Ramos (cell line): ENCODE data around the gene LDAH.

Experiments used
- in situ Hi-C: fragments of 300-500 bp; cut with MboI; formaldehyde crosslinking; loops from one replicate; pipeline ENCODE4 v1.14.3; 2022; ENCODE audit warnings: low sequenced_read_pairs; ENCODE audit not compliant: unreplicated experiment

Gene LDAH

DNA sequence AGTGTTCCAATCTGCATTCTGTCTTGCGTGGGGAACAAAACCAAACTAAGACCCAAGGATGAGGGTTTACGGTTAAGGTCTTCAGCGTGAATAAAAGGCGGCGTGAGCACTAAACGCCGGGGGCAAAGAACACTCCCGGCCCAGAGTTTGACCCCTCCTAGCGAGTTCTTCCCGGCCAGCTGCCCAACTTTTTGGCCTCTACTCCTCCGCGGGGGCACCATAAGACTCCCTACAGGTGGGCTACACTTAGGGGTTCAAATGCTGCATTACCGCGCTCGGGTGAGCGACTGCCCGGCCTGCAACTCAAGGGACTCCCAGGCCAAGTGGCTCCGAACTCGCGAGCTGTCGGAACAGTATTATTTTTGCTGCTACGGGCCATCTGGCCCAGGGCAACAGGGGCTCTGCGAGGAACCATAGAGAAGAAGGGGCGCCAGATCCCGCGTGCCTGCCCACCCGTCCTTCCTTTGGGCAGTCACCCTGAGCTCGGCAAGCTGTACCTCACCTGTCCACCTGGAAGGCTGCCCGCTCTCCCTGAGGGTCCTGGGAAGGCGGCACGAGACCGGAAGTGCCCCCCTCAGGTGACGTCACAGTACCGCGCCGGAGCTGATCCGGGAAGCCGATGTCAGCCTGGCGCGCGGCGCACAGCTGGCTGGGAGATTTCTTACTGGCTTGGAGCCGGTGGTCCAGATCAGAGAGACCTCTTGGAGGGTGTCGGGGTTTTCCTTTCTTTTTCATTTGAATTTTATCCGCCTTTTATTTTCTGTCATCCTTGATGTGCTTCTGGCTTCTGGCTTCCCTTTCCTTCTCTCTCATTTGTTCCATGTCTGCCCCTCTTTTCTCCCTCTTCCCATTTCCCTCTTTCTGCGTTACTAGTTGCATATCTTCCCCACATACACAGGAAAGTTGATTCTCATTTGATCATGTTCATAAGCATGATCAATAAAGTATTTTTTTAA lies at the start of gene LDAH:
Gene LDAH (minus strand): TSS at position 567 of the 956 bp plus-strand sequence. CDS start 21,638 bp downstream, outside the sequence.
- in situ Hi-C loops, result no loop called here

DNA sequence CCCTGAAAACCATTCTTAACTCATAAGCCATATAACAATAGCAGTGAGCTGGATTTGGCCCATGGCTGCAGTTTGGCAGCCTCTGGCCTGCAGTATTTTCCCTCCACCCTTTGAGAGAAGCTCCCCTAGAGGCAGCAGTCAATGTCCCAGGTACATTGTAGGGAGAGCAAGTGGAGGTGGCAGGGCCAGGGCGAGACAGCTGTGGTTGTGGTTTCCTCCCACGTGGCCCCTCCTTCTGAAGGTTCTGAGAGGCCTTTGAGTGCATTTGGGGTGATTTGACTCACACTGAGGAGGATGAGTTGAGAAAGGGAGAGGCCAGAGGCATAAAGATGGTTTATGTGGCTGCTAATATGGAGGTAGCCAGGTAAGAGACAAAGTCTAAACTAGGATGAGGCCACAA lies 45.5 kb upstream of the LDAH start:
- in situ Hi-C loops, result no loop called here

DNA sequence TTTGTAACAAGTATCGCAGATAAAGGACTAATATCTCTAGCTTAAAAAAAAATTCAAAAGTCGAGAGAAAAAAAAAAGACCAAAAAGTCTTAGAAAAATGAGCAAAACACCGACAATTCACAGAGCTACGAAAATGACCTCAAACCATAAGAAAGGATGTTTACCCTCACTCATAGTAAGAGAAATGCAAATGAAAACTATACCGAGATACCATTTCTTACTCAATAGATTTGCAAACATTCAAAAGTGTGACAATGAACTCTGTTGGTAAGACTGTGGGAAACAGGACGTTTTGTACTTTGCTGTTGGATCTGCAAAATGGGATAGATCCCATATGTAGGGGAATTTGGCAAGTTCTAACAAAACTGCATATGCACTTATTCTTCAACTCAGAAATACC lies 39.9 kb upstream of the LDAH start:
- in situ Hi-C loops, result no loop called here

DNA sequence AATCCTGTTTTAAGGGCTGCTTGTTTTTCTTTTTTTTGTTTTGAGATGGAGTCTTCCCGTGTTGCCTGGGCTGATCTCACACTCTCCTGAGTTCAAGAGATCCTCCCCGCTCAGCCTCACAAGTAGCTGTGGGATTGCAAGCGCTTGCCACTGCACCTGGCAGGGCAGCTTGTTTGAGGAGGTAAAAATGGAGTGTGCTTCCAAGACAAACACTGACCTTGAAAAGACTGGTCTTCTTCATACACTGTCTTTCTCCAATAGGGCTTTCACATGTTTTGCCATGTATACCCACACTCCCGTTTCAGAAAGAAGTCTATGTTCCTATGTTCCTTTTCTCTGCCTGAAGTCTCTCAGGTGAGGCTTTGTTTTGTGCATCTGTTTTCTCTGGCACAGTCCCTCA lies 32.6 kb upstream of the LDAH start:
- in situ Hi-C loops, result no loop called here

DNA sequence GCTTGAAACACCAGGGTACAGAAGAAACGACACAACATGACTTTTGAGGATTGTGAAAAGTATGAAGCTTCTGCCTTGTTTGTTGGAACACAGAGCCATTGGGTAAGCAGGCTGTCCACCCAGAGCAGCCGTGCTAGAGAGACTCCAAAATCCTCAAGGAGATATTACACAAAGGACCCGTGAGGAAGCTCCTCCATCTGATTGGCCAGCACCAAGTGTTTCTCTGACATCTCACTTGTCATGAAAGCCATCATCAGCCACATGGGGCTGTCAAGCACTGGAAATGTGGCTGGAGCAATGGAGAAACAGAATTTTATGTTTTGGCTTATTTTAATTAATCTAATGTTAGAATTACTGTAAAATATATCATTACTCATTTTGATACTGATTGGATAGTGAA lies 29.8 kb upstream of the LDAH start:
- in situ Hi-C loops, result no loop called here

DNA sequence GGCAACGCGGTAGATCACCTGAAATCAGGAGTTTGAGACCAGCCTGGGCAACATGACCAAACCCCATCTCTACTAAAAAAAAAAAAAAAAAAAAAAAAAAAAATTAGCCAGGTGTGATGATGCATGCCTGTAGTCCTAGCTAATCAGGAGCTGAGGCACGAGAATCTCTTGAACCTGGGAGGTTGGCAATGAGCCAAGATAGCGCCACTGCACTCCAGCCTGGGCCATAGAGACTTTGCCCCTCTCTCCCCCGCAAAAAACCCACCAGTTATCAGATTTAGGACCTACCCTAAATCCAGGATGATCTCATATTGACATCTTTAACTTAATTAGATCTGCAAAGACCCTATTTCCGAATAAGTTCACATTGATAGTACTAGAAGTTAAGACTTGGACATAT lies 29.2 kb upstream of the LDAH start:
- in situ Hi-C loops, result no loop called here

DNA sequence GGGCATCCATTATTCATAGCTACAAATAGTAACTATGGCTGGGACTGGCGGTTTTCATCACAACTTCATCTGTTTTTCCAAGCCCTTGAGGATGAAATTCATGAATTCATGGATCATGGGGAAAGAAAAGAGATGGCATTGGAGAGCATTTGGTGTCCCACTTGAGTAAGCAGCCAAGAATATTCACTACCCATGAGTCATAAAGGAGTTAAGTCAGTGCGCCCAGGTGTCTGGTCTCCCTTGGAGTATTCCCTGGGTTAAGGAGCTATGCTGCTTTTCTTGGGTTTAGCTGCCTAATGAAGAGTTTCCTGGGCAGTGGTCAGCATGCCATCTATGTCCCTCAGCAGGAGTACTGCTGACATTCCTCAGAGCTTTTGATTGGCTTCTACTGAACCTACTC lies 21.3 kb upstream of the LDAH start:
- in situ Hi-C loops, result no loop called here

DNA sequence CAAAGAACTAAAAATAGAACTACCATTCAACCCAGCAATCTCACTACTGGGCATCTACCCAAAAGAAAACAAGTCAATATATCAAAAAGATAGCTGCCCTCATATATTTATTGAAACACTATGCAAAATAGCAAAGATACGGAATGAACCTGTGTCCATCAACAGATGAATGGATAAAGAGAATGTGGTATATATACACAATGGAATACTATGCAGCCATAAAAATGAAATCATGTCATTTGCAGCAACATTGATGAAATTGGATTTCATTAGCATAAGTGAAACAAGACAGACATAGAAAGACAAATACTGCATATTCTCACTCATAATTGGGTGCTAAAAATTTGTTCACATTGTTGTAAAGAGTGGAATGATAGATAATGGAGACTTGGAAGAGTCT lies 16.2 kb upstream of the LDAH start:
- in situ Hi-C loops, result no loop called here

DNA sequence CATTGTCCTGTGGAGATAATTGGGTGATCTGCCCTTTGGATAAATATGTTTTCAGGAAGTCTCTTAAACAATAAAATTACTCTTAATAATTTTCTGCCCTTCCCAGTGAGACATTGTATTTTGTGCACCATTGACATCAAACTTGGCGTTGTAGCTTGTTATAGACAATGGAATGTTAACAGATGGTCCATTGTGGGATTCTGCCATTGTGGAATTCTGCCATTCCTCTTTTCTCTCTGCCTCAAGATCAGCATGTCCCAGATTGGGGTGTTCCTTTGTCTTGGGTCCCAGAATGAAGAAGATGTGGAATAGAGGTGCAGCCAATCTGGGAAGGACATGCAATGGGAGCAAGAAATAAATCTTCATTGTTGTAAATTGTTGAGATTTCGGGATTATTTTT lies 15.1 kb upstream of the LDAH start:
- in situ Hi-C loops, result no loop called here

DNA sequence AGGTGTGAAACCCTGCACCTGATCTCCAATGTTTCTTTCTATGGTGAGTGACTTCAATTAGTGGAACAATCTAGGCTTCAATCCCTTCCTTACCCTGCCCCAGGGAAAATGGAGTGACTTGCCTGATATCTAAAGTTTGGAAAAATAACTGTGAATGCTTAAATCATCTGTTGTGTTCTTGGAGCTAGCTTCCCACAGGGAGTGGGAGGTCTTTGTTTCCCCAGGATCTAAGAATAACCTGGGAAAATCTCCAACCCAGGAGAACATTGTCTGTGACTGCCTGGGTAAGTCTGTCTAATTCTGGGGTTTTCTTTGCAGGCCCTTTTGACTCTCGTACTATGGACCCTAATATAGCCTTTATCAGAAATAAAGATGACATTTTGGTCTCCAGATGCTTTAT lies 13.6 kb upstream of the LDAH start:
- in situ Hi-C loops, result no loop called here

DNA sequence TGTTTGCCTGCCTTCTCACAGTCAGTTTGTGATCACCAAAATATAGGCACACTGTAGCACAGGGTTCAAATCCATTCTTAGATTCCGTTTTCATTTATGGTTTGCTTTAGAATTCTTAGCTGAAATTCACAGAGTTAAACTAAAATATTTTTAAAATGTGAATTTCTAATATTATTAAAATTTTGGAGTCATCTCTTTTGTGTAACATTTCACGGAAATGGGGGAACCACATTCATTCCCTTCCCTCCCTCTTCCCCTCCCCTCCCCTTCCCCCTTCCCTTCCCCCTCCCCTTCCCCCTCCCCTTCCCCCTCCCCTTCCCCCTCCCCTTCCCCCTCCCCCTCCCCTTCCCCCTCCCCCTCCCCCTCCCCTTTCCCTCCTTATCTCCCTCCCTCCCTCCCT lies 11.4 kb upstream of the LDAH start:
- in situ Hi-C loops, result no loop called here

DNA sequence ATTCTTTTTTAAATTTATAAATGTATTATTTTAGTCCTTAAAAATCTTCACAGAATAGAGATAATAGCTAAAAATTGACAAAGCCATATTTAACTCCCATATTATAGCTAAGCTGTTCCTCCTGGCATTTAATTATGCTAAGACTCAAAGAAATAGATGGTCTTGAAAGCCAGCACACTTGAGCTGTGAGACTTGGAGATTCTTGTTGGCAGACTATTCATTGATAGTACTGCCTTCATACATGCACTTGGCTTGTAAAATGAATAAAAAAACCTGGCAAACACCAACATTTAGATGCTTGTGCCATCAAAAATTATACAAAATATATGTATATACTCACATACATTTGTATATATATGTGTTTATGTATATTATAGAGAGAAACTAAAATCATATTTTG lies 9.7 kb upstream of the LDAH start:
- in situ Hi-C loops, result no loop called here

DNA sequence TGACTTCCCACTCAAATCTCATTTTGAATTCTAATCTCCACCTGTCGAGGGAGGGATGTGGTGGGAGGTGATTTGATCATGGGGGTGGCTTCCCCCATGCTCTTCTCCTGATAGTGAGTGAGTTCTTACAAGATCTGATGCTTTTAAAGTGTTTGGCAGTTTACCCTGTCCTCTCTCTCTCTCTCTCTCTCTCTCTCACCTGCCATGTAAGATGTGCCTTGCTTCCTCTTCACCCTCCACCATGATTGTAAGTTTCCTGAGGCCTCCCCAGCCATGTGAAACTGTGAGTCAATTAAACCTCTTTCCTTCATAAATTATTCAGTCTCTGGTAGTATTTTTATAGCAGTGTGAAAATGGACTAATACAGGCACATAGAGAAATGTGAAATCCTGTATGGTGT lies 7.0 kb upstream of the LDAH start:
- in situ Hi-C loops, result no loop called here

DNA sequence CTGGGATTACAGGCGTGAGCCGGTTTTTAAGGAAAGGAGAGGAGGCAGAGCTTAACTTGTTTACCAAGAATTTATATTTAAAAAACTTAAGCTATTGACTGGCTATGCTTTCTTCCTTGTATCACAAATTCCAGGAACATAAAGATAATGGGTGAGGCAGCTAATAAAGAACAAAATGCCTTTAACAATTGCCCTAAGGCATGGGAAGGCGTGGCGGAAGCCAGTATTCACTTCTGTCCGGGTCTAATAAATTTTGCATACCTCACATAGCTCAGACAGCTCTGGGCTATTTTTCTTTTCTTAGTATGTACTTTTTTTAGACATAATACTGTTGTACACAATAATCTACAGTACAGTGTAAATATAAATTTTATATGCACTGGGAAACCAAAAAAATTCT lies 1.0 kb upstream of the LDAH start:
- in situ Hi-C loops, result no loop called here

DNA sequence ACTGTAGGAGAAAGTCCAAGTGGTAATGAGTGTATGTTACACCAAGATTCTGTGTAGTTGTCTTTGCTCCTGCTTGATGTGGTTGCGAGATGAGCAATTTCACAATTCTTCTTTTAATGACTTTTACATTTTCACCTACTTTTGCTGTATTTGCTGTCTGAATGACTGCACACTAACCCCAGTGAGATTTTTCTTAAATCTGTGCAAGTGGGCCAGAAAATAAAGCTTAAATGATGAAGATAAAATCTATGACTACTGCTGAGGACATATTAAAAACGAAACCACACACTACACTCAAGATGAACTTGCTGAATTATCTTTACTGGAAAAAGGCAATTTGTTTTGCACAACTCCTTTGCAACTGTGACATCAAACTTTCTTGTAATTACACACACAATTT lies 4.1 kb downstream of the LDAH start:
- in situ Hi-C loops, result no loop called here

DNA sequence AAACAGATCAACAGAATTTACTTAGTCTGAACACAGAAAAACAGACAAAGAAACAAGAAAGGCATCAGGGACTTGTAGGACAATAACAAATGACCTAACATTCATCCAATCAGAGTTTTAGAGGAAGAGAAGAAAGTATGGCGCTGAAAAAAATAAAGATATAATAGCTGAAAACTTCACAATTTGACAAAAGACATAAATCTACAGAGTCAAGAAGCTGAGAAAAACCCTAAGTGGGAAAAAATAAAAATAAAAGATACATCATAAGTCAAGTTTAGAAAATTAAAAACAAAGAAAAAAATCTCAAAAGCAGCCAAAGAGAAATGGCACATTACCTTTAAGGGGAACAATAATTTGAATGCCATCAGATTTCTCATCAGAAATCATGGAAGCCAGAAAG lies 7.7 kb downstream of the LDAH start:
- in situ Hi-C loops, result no loop called here

DNA sequence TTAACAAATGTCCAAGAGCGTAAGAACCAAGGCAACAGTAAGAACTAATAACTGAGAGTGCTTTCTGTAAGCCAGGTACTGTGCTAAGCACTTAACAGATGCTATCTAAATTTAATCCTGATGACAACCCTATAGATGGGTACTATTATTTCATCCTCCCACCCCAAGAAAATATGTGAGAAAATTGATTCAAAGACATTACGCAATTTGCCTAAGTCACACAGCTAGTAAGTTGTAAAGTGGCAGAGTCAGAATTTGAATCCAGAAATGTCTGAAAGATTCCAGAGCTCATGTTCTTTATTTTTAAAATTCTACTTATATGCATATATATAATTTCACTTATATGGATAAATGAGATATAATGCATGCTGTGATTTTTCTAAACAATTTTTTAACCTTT lies 10.1 kb downstream of the LDAH start:
- in situ Hi-C loops, result no loop called here

DNA sequence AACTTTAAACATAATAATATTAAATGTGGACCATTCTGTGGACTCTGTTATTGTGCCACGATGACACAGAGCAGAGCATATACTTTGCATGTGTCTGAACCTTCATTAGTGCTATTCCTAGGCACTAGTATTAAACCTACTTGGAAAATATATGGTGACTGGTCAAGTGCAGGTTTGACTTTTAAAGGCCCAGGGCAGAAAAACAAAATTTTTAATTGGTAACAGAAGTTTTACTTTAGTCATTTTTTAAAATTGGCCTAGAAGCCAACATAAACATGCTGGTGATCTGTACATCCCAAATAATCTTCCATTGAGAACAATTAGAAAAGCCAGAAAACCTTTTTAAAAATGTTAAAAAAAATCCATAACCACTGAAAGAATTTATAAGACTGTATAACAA lies 16.6 kb downstream of the LDAH start:
- in situ Hi-C loops, result no loop called here

DNA sequence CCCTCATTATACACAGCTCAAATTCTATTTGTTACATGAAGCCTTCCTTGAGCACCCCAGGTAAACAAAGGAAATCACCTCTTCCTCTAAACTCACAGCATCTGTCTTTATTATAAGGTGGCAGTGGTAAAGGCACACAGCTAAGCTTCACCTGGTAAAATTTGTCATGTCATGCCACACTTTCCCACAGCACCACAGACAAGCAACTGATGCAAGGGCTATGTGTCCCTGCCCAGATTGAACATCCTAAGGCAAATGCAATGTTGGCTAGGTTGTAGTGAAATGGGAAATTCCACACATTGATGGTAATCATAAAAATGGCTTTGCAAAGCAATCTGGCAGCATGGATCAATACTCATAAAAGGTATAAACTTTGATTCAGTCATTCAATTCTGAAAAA lies 18.9 kb downstream of the LDAH start:
- in situ Hi-C loops, result no loop called here

DNA sequence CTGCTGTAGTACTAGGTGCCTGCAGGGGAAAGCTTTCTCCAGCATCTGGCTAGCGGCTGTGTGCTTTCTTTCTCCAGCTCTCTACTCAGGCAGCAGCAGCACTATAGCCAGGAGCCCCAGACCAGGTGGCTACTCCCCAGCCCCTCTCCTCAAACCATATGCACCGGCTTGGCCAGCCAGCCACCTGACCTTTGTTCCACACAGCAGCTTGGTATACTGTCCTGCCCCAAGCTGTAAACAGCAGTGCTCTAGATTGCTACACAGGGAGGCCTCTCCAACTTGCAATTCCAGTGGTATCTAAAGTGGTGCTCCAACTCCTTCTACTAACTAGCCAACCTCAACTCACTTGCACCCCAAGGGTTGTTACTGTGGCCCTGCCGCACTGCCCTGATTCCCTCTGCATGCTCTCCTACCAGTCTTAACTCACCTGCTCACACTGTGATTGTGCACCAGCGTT lies 19.6 kb downstream of the LDAH start:
- in situ Hi-C loops, result no loop called here

DNA sequence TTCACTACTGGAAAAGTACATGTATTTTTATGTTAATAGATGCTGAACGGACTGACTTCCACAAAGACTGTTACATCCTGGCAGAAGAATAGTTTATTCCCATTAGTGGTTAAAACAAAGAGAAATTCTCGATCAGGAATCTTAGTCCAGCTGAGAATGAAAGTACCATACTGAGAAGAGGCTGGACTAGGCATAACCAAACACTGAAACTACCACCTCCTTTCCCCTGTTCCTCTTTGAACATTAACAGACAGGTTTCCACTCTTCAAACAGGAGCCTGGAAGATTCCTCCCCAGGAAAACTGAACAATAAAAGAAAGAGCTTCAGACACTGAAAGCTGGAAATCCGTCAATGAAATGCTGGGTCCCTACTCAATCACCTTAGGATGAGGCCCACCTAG lies 25.8 kb downstream of the LDAH start:
- in situ Hi-C loops, result no loop called here

DNA sequence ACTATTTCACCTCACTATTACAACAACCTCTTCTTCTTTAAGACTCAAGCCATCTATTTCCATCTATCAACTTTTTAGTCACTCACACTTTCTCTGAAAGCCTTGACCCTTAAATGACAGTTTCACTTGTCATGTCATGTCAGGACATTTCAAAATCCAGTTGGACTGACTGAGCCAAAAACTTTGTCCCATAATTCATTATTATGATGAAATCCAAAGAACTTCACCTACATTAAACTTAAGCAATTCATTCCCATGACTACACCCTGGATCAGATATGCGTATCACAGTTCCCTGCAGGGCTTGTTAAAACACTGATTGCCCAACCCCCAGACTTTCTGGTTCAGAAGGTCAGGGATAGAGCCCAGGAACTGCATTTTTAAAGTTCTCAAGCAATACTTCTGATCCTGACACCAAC lies 26.5 kb downstream of the LDAH start:
- in situ Hi-C loops, result no loop called here
